ENCODE results near the gene RIC3. TPM values are rescaled to one million over a fixed set of nuclear protein-coding genes. Genes with fewer than 3 reads are reported as not detected.
A peak's percentile ranks its signal among the peaks of the same experiment; 100 is the strongest.

RIC3 gene
- total and polyA plus RNA-seq, 2 donors (not counting 3 experiments of a cell fraction or from before 2014, with no cell fraction given), result not detected

GRCh38 chr11:8206251-8207079 lies 37.6 kb upstream of the RIC3 start:
- no peak overlapping the region for H3K9ac ChIP-seq (replicated peaks; ENCODE audit: extremely low read depth, insufficient read depth, low read length)
- H3K36me3 ChIP-seq (ENCODE audit: control insufficient read depth in 2 of 2, extremely low read depth in 1 of 2, insufficient read depth in 2 of 2, low read length in 2 of 2), result no peaks in the 10 kb centered on the region
- no peaks in the 10 kb centered on the region for H4K20me1 ChIP-seq (replicated peaks; ENCODE audit: control insufficient read depth, extremely low read depth, insufficient read depth, low read length)
- peaks cover 10 to 18% of the 10 kb centered on the region in 2 experiments for H3K27me3 ChIP-seq (ENCODE audit: control insufficient read depth in 2 of 2, insufficient read depth in 2 of 2, low read length in 2 of 2)
- dilution Hi-C loops (cut with MboI; ENCODE audit: extremely low pct_ligation_motif_present, low sequenced_read_pairs), result no loop called here
- peak; percentile 77 for FAIRE-seq
- no peaks in the 10 kb centered on the region for H3K9me3 ChIP-seq (replicated peaks; ENCODE audit: control insufficient read depth, insufficient read depth, low read length)
- POLR2A ChIA-PET, result no interaction called here
- peak; percentile 95 for DNase-seq (ENCODE audit: low read depth, low spot score)
- no peaks in the 10 kb centered on the region for H3K79me2 ChIP-seq (ENCODE audit: control insufficient read depth, insufficient read depth, low read length)
- TF ChIP-seq POLR2A (IDR thresholded peaks at IDR 0.05; ENCODE audit: low read depth, low read length), result peak; percentile 51
- peak; percentile 63 for TF ChIP-seq POLR2AphosphoS5 (IDR thresholded peaks at IDR 0.05; ENCODE audit: insufficient read depth, low read depth, low read length)
- TF ChIP-seq, protein P1, sequence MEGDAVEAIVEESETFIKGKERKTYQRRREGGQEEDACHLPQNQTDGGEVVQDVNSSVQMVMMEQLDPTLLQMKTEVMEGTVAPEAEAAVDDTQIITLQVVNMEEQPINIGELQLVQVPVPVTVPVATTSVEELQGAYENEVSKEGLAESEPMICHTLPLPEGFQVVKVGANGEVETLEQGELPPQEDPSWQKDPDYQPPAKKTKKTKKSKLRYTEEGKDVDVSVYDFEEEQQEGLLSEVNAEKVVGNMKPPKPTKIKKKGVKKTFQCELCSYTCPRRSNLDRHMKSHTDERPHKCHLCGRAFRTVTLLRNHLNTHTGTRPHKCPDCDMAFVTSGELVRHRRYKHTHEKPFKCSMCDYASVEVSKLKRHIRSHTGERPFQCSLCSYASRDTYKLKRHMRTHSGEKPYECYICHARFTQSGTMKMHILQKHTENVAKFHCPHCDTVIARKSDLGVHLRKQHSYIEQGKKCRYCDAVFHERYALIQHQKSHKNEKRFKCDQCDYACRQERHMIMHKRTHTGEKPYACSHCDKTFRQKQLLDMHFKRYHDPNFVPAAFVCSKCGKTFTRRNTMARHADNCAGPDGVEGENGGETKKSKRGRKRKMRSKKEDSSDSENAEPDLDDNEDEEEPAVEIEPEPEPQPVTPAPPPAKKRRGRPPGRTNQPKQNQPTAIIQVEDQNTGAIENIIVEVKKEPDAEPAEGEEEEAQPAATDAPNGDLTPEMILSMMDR (IDR thresholded peaks at IDR 0.05; ENCODE audit: extremely low read depth in 1 of 2, insufficient read depth in 1 of 2, low read depth in 1 of 2, low read length in 2 of 2), result no peak
- TF ChIP-seq EZH2 (IDR thresholded peaks at IDR 0.05; ENCODE audit: borderline replicate concordance, low read depth, low read length, severe bottlenecking), result no peak
- TF ChIP-seq GATA2 (IDR thresholded peaks at IDR 0.05; ENCODE audit: insufficient read depth, insufficient read length, low read depth, low read length), result peak; percentile 44
- TF ChIP-seq JUN (IDR thresholded peaks at IDR 0.05; ENCODE audit: borderline replicate concordance, insufficient read depth, insufficient read length, low read depth), result no peak
- CTCF ChIA-PET, result interaction anchor here (1.0 to 1.7 kb wide), 10 partner anchors 11 to 360 kb away, joined by 3 to 9 read pairs (median 4); partner anchors contain the start of gene LMO1
- H3K4me3 ChIP-seq (replicated peaks in 1 of 3; ENCODE audit: insufficient read depth in 1 of 3, low read depth in 1 of 3, low read length in 3 of 3), result peak overlapping the region in 1 of 3 experiments; percentile 9
- H3K4me1 ChIP-seq (ENCODE audit: control insufficient read depth, extremely low read depth, insufficient read depth, low read length), result peaks cover 12% of the 10 kb centered on the region
- H2AFZ ChIP-seq (ENCODE audit: low read depth, low read length), result peak overlapping the region; percentile 5
- no TSS peak for BruUV-seq (replicated peaks)
- intact Hi-C loops (cut with micrococcal nuclease), result loop anchor here (1.0 to 5.0 kb wide), 2 partner anchors 14 to 56 kb away; partner anchors contain the start of gene LMO1
- H3K4me2 ChIP-seq (ENCODE audit: insufficient read depth, low read length), result peak overlapping the region; percentile 50
- H3K27ac ChIP-seq (ENCODE audit: insufficient read depth, low read depth, low read length), result no peak overlapping the region
- no peaks in the 10 kb centered on the region for H3K9me1 ChIP-seq (replicated peaks; ENCODE audit: control insufficient read depth, extremely low read depth, insufficient read depth, low read length)
